Fibroblast of the conjunctiva (primary cell): ENCODE data around the gene SIAH2.

Source experiments
- DNase-seq: peaks from one replicate; pipeline ENCODE4 v3.0.0-alpha.2; 2010; ENCODE audit warnings: low read depth

Gene SIAH2

DNA sequence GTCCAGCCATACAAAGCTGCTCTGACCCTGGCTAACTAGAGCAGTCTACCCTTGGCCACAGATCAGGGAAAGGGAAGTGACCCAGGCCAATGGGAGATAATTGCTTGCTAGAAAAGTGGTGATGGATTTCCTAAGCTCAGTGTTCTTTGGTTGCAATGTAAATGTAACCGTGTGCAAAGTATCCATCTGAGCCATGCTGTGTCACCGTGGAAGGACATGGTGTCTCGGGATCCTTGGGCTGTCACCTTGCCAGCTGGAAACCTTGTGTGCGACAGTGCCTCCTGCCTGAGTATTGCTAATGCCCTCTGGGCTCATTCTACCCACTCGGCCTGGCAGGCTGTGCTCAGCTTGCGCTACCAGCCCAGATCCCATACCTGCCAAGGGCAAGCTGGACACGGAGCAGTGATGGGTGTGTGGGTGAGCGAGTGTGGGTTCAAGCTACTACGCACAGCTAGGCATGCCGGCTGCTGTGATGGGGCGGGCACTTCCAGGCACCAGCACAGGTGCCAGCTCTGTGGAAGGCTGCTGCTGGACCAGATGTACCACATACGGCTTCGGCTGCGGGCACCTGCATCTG, 10.7 kb upstream of the SIAH2 start:
- DNase-seq = no peak

DNA sequence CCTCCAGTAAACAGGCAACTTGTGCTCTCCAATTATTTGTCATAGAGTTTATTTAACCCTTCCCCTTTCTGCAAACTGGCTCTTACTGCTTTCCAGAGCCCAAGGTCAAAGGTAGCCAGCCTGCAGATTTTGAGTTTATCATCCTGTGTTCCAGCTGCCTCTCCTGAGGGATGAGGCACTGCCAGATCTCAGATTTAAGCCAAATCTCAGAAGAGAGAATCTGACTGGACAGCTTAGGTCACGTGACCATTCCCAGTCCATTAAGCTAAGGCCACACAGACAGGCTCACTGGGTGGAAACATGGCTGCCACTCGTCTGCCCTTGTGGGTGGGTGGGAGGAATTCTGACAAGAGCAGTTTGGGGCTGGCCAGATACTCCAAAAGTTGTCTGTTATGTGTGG, 8.6 kb upstream of the SIAH2 start:
- DNase-seq = no peak

DNA sequence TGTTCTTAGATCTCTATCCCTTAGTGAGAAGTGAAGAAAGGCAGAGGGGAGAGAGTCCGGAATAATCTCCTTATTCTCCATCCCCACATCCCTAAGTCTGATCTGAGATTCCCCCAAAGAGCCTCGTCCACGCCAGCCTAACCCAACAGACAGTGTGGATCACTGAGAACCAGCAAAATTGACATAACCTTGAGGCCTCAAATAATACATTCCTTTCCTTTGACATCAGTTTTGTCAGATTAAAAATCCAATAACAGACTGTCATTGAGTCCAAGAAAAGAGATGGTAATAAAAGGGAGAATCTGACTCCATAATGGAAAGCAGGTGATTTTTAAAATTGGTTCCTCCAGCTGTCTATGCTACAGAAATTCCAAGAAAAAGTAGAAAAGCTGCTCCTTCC, 7.7 kb upstream of the SIAH2 start:
- DNase-seq = no peak

DNA sequence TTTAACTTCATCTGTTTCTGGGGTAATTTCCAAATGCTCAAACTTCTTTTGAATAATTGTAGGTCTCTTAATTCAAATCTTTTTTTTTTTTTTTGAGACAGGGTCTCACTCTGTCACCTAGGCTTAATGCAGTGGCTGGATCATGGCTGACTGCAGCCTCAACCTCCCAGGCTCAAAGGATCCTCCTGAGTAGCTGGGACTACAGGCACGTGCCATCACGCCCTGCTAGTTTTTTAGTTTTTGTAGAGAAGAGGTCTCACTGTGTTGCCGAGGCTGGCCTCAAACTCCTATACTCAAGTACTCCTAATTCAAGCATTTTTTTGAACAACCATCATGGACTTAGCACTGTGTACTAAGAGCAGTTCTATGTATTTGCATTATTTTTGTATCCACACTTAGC, 3.8 kb upstream of the SIAH2 start:
- DNase-seq = no peak

DNA sequence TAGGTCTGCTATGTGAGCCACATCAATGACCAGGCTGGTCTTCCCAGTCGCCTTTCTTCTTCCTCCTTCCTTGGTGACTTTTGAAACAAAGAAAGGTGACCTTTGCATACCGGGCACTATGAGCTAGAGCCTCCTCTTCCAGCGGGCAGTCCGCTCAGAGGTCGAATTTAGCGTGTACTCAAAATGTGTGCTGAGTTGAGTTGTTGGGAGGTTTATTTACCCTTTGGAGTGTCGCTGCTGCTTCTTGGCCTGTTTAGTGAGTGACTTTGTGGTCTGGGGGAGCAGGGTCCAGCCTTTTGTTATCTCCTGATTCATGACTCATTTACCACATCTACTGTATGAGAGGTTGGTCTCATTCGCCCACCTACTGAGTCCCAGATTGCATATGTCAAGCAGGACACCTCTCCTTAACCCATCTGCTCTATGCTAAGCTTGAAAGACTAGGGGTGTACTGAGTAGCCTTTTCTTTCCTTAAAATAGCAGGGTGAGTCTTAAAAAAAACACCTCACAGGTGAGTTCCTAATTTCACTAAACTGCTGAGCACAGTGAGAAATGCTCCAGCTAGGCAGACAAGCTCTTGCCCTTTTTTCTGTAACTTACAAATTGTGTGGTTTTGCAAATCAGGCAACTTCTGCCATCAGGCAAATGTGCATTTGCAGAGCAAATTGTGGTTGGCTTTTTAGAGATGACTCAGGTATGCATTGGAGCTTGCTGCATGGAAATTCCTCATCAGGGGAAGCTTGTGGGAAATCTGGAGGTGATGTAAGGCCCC, 3.2 kb upstream of the SIAH2 start:
- no peak for DNase-seq

DNA sequence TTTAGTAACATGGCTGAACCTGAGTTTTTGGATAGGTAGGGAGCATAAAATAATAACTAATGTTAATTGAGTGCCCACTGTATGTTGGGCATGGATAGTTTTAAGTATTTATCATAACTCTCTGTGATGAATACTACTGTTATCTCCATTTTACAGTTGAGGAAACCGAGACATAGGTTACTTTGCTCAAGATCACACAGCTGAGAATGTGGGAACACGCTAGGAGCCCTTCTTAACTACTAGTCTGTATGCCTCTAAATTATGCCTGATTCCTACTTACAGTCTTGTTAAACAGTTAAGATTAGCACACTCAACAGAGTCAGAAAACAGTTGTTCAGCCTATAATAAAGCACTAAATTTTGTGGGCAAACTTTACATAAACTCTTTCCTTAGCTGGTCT, 2.0 kb upstream of the SIAH2 start:
- no peak for DNase-seq

DNA sequence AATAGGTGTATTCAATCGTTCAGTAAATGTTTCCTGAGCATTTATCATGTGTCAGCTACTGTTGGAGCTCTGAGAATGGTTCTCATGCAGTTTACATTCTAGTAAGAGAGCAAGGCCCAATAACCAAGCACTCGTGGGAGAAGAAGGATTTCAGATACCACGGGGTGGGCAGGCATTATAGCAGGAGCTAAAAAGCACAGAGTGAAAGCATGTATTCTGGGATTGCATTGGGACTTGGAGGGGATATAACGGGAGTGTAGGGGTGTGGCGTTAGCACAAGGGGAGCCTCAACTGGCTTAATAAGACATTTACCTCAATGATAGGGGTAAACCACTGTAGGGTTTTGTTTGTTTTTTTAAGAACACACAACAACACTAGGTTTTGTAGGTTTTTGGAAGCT, 1.6 kb upstream of the SIAH2 start:
- DNase-seq = no peak

DNA sequence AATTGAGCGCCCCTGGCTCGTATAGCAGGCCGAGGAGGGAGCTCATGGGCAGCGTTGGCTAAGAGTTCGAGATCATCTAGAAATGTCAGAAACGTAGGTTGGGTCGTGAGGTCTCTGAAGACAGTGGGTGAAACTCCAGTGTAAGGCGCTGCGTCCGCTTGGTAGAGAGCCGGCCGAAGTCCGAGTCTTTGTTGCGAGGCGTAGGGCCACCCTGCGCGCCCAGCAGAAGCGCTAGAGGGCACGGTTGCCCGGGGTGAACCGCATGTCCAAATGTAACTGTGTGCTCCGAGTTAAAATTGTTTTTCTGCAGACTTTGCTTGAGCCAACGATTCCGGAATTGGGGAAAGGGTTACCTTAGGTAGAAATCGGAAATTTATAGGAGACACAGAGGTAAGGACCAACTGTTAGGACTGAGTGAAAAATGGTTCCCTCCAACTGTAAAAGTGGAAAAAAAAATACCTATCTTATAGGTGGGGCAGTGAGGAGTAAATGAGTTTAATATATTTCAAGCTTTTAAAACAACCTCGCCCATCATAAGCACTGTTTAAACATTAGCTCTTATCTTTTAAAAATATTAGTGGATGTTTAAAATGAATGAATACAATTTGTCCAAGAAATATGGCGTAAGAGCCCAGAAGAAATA, 993 bp upstream of the SIAH2 start:
- DNase-seq = peak; percentile 40

DNA sequence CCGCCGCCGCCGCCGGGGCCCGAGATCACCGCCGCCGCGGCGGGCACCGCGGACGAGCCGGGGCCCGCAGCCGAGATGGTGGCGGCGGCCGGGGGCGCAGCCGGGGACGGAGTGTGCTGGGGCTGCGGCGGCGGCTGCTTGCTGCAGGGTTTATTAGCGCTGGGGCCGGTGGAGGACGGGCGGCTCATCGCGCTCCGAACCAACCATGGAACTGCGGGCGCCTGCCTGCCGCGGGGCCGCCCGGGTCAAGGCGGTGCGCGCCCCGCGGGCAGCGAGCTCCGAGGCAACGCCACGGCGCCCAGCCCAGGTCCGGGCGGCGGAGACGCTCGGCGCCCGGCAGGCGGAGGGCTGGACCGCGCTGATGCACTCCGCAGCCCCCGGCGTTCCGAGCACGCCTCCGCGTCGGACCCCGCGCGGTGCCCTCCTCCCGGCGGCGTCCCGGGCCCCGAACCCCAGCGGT, 277 bp downstream of the SIAH2 start:
- DNase-seq = no peak

DNA sequence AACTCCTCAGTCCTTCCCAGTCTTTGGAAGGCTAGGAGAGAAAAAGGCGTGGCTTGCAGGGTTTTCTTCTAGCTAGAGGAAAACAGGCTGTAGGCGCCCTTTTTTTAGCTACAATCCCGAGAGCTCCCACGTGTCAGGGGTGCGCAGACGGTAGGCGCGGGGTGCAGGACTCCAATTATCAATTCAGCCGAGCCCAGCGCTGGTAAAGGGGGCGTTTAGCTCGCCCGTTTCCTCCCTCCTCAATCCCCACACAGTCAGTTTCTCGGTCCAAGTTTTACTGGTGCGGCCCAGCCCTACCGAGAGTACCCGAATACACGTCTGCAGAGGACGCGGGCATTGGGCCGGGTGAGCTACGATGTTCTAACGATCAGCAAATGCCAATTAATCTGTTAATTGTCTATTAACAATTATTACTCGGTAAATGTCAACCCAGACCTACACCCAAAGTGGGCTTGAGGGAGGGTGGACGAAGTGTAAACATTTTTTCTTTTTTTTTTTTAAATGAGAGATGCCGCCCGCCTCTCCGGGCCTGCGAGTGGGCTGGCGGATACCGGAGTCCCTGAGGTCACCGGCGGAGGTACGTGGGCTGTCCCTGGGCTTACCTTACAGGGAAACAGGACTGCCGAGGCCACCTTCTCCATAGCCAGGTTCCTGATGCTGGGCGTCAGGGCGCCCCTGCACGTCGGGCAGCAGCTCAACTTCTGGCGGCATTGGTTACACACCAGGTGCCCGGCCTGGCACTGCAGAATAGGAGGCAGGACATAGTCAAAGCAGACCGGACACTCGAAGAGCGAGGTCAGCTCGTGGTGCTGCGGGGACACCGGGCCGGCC, 923 bp downstream of the SIAH2 start:
- DNase-seq = no peak

DNA sequence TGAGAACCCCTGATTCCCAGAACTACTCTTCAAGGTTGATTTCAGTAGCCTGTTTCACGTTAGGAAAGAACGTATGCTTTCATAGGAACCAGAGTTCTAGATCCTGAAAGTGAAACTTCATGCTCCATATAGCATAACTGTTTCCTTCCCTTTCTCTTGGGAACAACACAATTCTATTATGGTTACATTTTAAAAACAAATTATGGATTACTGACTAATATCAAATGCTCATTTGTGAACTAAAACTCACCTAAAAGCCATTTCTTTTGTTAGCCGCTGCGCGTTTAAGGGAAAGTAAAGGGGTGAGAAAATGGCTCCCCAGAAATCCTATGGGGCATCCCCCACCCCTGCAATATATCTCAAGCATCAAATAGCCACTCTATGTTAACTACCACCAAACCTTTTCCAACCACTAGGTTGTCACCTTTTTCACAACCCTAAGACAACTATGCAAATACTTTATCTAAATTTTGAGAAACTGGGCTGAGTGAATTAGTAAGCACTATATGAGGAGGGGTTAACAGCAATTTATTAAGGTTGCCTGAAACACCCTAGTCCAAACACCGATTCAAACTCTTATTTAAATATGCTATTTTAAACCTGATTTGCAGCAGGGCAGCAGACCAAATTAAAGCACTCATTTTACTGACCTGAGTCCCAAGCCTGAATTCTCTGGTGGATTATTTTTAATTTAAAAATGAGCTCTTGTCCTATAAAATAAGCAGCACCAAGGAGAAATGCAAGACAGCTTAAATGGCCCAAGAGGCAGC, 2.4 kb downstream of the SIAH2 start:
- no peak for DNase-seq

DNA sequence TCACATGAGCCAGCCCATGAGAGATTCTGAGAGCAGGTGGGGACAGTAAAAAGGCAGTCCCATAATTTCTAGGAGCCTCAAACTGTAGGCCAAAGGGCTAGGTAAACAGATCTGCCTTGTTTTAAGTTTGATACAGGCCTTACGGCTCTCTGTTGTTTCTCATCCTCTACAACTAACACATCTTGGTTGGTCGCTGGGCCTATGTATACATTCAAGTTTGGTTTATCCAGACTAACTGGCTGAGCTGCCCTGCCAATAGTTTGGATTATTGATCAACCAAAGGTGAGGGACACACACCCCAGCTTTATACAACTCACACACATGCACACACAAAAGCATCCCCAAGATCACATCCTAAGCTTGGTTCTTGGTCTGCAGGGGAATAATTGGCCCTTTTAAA, 3.0 kb downstream of the SIAH2 start:
- no peak for DNase-seq

DNA sequence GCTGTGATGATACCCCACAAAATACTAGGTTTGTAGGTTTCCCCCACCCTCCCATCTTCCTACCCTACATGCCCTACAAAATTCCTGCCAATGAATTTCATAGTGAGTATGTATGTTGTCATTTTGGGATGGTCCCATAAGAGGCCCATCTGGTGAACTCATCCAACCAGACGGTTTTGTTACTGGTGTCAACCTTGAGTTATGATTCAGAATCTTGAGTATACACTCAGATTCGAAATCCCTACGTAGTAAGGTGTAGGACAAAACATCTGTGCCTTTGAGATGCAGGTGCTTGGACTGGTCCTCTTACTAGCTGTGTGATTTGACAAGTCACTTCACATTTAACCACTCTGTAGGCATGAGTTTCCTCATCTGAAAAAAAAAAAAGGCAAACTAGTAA, 3.6 kb downstream of the SIAH2 start:
- DNase-seq = no peak

DNA sequence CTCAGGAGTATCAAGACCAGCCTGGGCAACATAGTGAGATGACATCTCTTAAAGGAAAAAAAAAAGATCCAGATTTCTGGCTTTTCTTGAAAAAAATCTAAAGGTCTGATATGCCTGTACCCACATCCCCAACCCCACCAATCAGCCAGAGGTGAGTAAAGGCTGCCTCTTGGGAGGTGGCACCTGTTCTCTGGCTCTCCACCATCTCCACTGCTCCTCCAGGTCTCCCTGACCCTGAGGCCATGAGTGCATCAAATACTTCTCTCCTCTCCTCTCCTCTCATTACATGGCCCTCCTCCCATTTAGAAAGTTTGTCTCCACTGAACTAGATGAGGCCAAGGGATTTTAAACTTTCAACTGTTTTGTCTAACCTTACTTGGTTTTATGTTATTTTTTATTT, 5.2 kb downstream of the SIAH2 start:
- no peak for DNase-seq

DNA sequence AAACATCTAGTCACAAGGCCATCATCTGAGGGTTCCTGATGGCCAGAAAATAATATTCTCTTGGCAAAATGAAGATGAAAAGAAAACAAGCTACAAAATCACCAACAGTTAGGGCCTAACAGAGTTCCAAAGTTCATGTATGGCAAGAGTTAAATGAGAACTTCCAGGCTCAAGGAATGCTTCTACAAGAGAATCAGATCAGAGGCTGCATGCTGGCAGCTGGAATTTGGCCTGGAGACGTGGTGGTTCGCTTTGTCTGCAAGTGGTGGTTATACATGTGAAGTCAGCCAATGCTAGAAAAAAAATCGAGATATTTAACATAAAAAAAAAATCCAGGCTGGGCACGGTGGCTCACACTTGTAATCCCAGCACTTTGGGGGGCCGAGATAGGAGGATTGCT, 5.6 kb downstream of the SIAH2 start:
- no peak for DNase-seq

DNA sequence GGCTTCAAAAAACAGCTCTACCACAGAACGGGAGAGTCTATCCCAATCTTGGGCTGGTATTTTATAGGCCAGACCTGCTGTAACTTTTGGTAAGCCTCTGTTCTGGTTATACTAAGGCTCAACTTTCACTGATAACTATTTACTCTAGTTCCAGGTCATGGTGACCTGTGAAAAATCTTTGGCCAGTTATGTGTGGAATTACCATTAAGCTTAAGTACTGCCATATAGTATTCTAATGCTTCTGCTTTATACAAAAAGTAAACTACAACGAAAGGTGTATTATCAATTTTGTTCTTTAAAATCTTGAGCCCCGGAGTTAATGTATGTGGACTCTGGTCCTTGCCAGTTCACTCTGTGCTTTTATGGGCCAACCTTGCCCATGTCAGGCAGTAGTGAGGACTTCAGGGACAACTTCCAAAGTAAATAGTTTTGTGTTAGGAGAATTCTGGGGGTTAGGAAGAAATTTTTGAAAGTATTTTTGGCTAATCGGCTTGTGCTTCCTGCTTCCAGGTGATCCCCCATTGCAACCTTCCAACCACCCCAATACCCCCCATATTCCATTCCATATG, 6.4 kb downstream of the SIAH2 start:
- DNase-seq = no peak

DNA sequence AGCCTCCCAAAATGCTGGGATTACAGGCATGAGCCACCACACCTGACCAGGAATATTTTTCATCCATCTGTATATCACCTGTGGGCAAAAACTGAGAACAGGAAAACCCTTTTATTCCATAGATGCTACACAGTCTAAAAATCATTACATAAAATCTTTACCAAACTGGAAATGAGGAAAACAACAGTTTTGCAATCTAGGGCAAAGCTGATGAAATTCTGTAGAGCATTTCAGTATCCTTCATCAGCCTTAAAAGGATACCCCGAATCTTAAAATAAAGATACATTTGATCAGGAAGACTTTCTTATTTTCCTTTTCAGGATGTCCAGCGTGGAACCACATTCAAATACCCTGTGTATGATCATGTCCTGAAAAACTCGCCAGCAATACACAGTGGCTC, 7.1 kb downstream of the SIAH2 start:
- no peak for DNase-seq

DNA sequence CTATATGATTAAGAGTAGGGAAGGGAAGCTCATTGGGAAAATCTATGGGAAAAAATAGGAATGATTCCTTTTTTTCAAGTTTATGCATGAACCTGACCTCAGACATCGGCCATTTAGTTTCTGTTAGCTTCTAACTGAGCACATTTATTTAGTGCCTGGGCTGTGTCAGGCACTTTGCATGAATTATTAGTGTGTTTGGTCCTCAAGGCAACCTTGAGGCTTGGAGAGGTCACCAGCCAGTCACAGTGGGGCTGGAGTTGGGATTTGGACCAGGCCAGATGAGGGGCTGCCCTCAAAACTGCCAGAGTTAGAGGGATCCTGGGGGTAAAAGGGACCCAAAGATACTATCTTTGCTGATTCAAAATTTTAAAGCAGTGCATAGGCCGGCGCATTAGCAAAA, 8.1 kb downstream of the SIAH2 start:
- no peak for DNase-seq

DNA sequence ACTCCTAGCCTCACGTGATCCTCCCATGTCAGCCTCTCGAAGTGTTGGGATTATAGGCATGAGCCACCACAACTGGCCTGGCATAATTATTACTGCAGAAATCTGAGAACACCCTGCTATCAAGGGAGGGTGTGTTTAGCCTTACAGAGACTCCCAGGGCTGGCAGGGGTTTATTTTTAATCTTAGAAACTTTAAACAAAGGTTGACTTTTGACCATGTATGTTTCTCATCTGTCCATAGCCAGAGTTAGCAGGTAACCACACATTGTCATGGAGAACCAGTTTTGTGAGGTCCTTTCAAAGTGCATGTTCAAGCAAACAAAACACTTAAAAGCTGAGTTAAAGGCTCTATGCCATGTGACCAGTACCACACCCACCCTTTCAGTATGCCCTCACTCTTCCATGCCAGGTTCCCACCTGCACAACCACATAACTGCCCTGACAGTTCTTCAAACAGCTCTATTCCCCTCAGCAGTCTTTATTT, 11.1 kb downstream of the SIAH2 start:
- no peak for DNase-seq

DNA sequence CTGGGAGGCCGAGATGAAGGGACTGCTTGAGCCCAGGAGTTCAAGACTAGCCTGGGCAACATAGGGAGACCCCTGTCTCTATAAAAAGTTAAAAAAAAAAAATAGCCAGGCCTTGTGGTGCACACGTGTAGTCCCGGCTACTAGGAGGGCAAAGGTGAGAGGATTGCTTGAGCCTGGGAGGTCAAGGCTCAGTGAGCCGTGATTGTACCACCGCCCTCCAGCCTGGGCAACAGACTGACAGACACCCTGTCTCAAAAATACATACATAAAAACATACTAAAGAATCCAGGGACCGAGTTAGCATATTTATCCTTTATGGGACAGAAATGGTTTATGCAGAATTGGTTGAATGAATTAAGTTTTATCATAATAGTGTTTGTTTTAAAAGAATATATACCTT, 13.7 kb downstream of the SIAH2 start:
- no peak for DNase-seq

DNA sequence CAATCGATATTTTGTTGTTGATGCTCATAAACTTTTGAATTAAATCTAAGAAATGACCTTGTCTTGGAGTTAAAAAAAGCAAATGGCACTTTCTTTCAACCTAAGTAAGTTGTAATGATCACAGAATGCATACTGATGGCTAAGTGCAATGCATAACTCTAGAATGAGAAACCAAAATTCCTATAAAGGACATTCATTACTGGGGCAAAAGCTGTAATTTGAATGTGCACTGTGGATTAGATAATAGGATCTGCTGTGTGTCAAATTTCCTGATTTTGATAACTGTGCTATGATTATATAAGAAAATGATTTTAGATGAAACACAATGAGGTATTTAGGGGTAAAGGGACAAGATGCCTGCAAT, 14.3 kb downstream of the SIAH2 start:
- DNase-seq = no peak
